OCI-LY1 (cell line): Measurements from ENCODE around the gene SMAD3.

ENCODE experiments used
- H2AFZ ChIP-seq: fragments of 200-600 bp; sonication (generic), shearing (Covaris generic); 2 replicates; pipeline ENCODE4 v1.6.0; 2014; ENCODE audit warnings: antibody characterized with exemption, mild to moderate bottlenecking, low read length
- H3F3A ChIP-seq: fragments of 200-600 bp; sonication (generic), shearing (Covaris generic); 2 replicates; pipeline ENCODE4 v1.6.0; 2014; ENCODE audit warnings: mild to moderate bottlenecking, antibody characterized with exemption, low read length, moderate library complexity; ENCODE audit not compliant: insufficient read depth
- H3K27ac ChIP-seq: fragments of 200-600 bp; sonication (generic); 2 replicates; pipeline ENCODE4 v1.5.1; 2014; ENCODE audit warnings: low read length, mixed run types, mild to moderate bottlenecking, low read depth; ENCODE audit not compliant: poor library complexity, severe bottlenecking
- H3K27me3 ChIP-seq: fragments of 200-600 bp; sonication (generic); 2 replicates; pipeline ENCODE4 v1.6.0; 2014; ENCODE audit warnings: antibody characterized with exemption, mild to moderate bottlenecking, low read length, moderate library complexity; ENCODE audit not compliant: insufficient read depth
- H3K36me3 ChIP-seq: fragments of 200-600 bp; sonication (generic); 2 replicates; pipeline ENCODE4 v1.6.1; 2014; ENCODE audit warnings: mild to moderate bottlenecking, antibody characterized with exemption, low read length, moderate library complexity, mixed read lengths; ENCODE audit not compliant: insufficient read depth
- H3K4me1 ChIP-seq: fragments of 200-600 bp; sonication (generic); 2 replicates; pipeline ENCODE4 v1.5.1; 2014; ENCODE audit warnings: mild to moderate bottlenecking, low read length, moderate library complexity; ENCODE audit not compliant: insufficient read depth, severe bottlenecking
- H3K4me2 ChIP-seq: fragments of 200-600 bp; sonication (generic), shearing (Covaris generic); 2 replicates; pipeline ENCODE4 v1.6.1; 2014; ENCODE audit warnings: low read length
- H3K4me3 ChIP-seq: fragments of 200-600 bp; sonication (generic); 2 replicates; pipeline ENCODE4 v1.5.1; 2014; ENCODE audit warnings: low read length, low read depth, mild to moderate bottlenecking, mixed read lengths; ENCODE audit not compliant: poor library complexity, severe bottlenecking
- H3K79me2 ChIP-seq: fragments of 200-600 bp; shearing (Covaris generic); 2 replicates; pipeline ENCODE4 v1.6.1; 2016; ENCODE audit warnings: mixed run types, low read length, mixed read lengths; ENCODE audit not compliant: insufficient read depth
- H3K9ac ChIP-seq: fragments of 200-600 bp; sonication (generic), shearing (Covaris generic); 2 replicates; pipeline ENCODE4 v1.6.1; 2014; ENCODE audit warnings: mild to moderate bottlenecking, low read length, mixed read lengths
- H3K9me2 ChIP-seq: fragments of 200-600 bp; sonication (generic), shearing (Covaris generic); 2 replicates; pipeline ENCODE4 v1.6.1; 2014; ENCODE audit warnings: low read depth, mild to moderate bottlenecking, low read length, mixed read lengths
- H3K9me3 ChIP-seq: fragments of 200-600 bp; shearing (Covaris generic); 2 replicates; pipeline ENCODE4 v1.6.1; 2014; ENCODE audit warnings: low read length, mixed read lengths
- H4K20me1 ChIP-seq: fragments of 200-600 bp; sonication (generic), shearing (Covaris generic); 2 replicates; pipeline ENCODE4 v1.6.0; 2016; ENCODE audit warnings: mild to moderate bottlenecking, low read length; ENCODE audit not compliant: insufficient read depth
- EZH2 ChIP-seq: fragments of 200-600 bp; sonication (generic), shearing (Covaris generic); IDR thresholded peaks from 2 replicates; pipeline ENCODE4 v1.8.0; 2017; ENCODE audit warnings: borderline replicate concordance, mixed run types, mild to moderate bottlenecking, antibody characterized with exemption, low read length, moderate library complexity, mixed read lengths
- TF ChIP-seq, protein P1 (sequence below): fragments of 200-600 bp; sonication (generic), shearing (Covaris generic); IDR thresholded peaks from 2 replicates; pipeline ENCODE4 v1.5.1; 2017; ENCODE audit warnings: mild to moderate bottlenecking, antibody characterized with exemption, low read length, moderate library complexity, mixed read lengths

SMAD3 gene

DNA sequence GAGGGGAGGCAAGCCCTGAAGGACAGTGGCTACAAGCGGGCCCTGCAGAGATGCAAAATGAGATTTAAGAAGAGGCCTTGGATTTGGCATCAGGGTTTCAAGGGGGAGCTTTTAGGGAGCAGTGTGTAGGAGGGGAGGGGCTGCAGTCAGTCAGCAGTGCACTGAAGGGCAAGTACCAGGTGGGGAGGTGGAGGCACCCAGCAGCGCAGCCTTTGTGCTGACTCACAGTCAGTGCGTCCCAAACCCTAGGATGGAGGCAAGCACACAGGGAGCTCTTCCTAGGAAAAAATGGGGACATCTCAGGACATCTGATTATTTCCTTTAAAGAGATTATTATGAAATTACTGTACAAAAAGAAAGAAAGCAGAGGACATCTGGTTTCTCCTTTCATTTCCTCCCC lies 109.0 kb downstream of the SMAD3 start:
- H4K20me1 ChIP-seq = no peaks in the 10 kb centered on the region
- H3K36me3 ChIP-seq = peaks cover 75% of the 10 kb centered on the region
- H3K9me2 ChIP-seq = no peaks in the 10 kb centered on the region
- no peaks in the 10 kb centered on the region for H3F3A ChIP-seq
- H3K4me2 ChIP-seq = no peak overlapping the region
- no peak overlapping the region for H3K9ac ChIP-seq
- no peaks in the 10 kb centered on the region for H3K79me2 ChIP-seq
- no peaks in the 10 kb centered on the region for H3K27me3 ChIP-seq
- H3K9me3 ChIP-seq = no peaks in the 10 kb centered on the region
- no peak overlapping the region for H3K4me3 ChIP-seq
- no peak overlapping the region for H2AFZ ChIP-seq
- H3K4me1 ChIP-seq = peaks cover 7% of the 10 kb centered on the region
- H3K27ac ChIP-seq = peak overlapping the region; percentile 19
- TF ChIP-seq EZH2 = no peak

DNA sequence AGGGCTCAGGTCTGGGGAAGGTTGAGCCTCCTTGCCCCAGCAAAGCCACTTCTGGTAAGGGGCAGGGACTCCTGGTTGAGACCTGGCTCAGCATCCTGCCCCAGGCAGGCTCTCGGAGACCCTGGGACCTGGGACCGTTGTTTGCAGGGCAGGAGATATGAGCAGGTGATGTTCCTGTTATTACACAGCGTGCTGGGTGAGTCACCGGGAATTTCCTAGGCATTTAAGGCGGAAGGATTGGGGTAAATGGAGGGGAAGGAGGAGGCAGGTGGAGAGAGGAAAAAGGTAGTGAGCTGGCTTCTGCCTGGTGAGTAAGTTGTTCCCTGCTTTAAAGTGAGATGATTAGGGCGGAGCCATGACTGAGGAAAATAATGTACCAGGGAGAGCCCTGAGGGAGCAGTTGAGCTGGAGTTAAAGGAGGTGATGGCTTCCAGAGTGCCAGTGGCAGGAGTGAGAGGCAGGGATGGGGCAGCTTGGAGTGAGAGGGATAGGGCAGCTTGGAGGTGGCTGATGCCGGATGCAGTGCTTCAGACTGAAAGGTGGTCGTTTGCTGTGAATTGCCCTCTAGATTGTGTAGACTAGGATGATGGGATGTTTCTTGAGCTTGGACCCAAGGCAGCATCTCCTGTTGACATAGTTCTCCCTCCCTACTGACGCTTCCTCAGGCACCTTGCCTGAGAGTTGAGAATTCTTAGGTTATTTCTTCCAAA lies 109.6 kb downstream of the SMAD3 start:
- peak overlapping the region; percentile 19 for H3K27ac ChIP-seq
- peaks cover 76% of the 10 kb centered on the region for H3K36me3 ChIP-seq
- no peak overlapping the region for H3K4me3 ChIP-seq
- H3K4me2 ChIP-seq = no peak overlapping the region
- H3K9me3 ChIP-seq = no peaks in the 10 kb centered on the region
- H3K9ac ChIP-seq = no peak overlapping the region
- TF ChIP-seq, protein P1, sequence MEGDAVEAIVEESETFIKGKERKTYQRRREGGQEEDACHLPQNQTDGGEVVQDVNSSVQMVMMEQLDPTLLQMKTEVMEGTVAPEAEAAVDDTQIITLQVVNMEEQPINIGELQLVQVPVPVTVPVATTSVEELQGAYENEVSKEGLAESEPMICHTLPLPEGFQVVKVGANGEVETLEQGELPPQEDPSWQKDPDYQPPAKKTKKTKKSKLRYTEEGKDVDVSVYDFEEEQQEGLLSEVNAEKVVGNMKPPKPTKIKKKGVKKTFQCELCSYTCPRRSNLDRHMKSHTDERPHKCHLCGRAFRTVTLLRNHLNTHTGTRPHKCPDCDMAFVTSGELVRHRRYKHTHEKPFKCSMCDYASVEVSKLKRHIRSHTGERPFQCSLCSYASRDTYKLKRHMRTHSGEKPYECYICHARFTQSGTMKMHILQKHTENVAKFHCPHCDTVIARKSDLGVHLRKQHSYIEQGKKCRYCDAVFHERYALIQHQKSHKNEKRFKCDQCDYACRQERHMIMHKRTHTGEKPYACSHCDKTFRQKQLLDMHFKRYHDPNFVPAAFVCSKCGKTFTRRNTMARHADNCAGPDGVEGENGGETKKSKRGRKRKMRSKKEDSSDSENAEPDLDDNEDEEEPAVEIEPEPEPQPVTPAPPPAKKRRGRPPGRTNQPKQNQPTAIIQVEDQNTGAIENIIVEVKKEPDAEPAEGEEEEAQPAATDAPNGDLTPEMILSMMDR = no peak
- TF ChIP-seq EZH2 = no peak
- no peaks in the 10 kb centered on the region for H4K20me1 ChIP-seq
- H3K4me1 ChIP-seq = peaks cover 7% of the 10 kb centered on the region
- no peaks in the 10 kb centered on the region for H3K79me2 ChIP-seq
- no peak overlapping the region for H2AFZ ChIP-seq
- no peaks in the 10 kb centered on the region for H3K27me3 ChIP-seq
- H3F3A ChIP-seq = no peaks in the 10 kb centered on the region
- no peaks in the 10 kb centered on the region for H3K9me2 ChIP-seq

GRCh38 chr15:67175643-67176071 lies 110.3 kb downstream of the SMAD3 start:
- Histone ChIP-seq H3K9me2 (no peaks in the 10 kb centered on the region), H3K4me2 (no peak overlapping the region)

More at GRCh38 chr15:67175643-67176071, 110.3 kb downstream of the SMAD3 start:
- Histone ChIP-seq H3K9ac (no peak overlapping the region), H3K27ac (no peak overlapping the region), H3K9me3 (no peaks in the 10 kb centered on the region), H3K4me1 (peaks cover 7% of the 10 kb centered on the region), H4K20me1 (no peaks in the 10 kb centered on the region), H3F3A (no peaks in the 10 kb centered on the region), H3K79me2 (no peaks in the 10 kb centered on the region), H2AFZ (no peak overlapping the region), H3K27me3 (no peaks in the 10 kb centered on the region), H3K4me3 (no peak overlapping the region), H3K36me3 (peaks cover 72% of the 10 kb centered on the region)
- TF ChIP-seq, protein P1 = no peak
- TF ChIP-seq EZH2 = no peak
